ENCODE data around the gene RPS27.

The RPS27 gene

GRCh38 chr1:153990468-153991150 lies at the start of gene RPS27:
Gene RPS27, plus strand, starts transcription at chr1:153990762. Its CDS starts 35 bp downstream, at chr1:153990797.
- DNase-seq = peak; percentile 99

- DNase-seq = no peak
Measured at GRCh38 chr1:153941826-153942725, 48.5 kb upstream of the RPS27 start.

GRCh38 chr1:153942766-153943549 lies 47.6 kb upstream of the RPS27 start:
- DNase-seq = no peak

- DNase-seq = no peak
Measured at GRCh38 chr1:153944005-153944826, 46.3 kb upstream of the RPS27 start.

GRCh38 chr1:153944827-153945117 lies 45.8 kb upstream of the RPS27 start:
- DNase-seq = no peak

GRCh38 chr1:153945131-153945794 lies 45.3 kb upstream of the RPS27 start:
- DNase-seq = no peak

DNA sequence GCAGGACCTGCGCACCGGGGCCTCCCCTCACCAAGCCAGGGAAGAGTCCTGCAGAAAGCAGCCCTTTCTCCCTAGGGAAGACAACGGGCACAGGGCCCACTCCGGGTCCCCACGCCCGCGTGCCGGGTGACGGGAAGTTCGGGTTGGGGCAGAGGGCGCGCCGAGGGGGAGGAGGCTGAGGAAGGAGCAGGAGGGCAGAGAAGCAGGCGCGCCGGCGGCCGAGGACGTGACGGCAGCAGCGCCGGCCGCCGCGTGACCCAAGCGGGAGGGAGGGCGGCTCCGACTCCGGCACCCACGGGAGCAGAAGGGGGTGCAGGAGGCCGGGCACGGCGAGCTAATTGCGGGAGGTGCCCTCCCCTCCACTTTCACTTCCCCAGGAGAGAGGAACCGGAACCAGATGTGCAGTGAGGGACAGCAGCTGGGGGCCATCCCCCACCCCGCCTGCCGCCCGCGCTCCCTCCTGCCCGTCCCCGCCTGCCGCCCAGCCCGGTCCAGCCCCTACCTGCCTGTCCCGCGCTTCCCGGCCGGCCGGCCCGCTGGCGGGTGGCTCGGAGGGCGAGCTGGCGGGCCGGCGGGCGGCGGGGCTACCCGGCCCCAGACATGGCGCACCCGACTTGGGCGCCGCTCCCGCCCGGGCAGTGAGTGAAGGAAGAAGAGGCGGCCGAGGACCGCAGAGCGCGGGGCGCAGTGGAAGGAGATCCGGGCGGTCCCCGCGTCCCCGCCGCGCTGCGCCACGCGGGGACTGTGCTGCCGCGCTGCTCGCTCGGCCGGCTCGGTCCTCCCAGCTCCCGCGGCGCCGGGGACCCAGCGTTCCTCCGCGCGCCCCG lies 44.6 kb upstream of the RPS27 start:
- peak in 1 of 2 experiments; percentile 21 for DNase-seq

DNA sequence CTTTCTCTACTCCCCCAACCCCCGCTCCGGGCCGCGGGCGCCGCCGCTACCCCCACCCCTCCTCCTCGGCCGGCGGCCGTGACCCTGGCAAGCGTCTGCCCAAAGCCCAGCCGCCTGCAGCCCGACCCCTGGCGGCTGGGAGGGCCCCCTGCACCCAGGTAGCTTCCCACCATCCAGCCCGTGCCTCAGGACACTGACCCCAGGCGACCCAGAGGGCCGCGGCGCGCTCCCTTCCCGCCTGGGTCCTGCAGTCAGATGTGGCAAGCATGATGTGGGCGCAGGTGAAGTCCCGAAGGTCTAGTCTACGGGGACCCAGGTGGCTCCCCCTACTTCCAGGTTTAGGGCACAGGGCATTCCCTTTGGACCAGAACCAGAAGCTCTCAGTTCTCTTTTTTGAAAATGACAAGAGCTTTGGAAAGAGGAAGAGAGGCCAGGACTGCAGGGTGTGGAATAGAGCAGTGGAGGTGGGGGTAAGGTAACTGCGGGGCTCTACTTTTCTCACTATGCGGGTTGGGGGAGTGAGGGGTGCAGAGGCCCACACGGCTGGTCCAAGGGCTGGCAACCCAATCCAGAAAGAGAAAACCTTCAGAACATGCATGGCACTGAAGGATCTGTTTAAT lies 43.8 kb upstream of the RPS27 start, which contains the start of gene DENND4B:
TSS of gene DENND4B (minus strand) at position 97 of the 620 bp plus-strand sequence. CDS start 2,344 bp downstream, outside the sequence.
- peak; percentile 53 to 80 for DNase-seq

DNA sequence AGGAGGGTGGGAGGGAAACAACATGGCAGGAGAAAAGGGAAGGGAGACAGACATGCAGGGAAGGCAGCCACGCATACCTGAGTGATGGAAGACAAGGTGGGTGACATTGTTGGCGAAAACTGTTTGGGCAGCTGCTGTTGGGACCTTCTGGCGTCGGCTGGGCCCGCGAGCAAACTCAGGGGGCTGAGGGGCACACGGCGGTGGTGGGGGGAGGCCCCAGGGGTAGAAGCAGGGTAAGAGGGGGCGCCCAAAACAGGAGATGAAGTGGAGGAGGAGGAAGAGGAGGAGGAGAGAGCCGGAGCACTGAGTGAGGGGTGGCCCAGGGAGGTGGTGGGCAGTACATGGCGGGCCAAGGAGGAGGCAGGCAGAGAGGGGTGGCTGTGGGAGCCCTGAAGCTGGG lies 39.4 kb upstream of the RPS27 start:
- DNase-seq = no peak

DNA sequence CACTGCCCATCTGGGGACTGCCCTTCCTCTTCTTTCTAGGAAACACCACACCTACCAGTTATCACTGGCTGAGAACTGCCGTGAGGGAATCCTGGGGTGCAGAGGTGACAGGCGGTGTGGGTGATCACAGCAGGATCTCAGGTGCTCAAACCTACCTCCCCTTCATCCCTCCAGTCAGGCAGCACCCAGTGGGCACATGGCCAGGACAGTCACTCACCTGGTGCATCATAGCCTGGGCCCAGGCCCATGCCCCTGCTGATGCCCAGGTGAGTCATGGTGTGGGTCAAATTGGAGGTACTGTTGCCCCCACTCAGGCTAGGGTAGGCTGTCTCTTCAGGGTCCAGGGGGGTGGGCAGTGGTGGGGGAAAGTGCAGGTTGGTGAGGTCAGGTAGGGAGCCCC lies 38.8 kb upstream of the RPS27 start:
- DNase-seq = no peak

GRCh38 chr1:153953859-153954365 lies 36.6 kb upstream of the RPS27 start:
- no peak for DNase-seq

GRCh38 chr1:153954826-153955225 lies 35.7 kb upstream of the RPS27 start:
- DNase-seq = no peak

- no peak for DNase-seq
Measured at GRCh38 chr1:153956997-153957715, 33.4 kb upstream of the RPS27 start.

GRCh38 chr1:153957744-153958110 lies 32.8 kb upstream of the RPS27 start:
- no peak for DNase-seq

- DNase-seq = peak; percentile 98
Measured at GRCh38 chr1:153958111-153958960, 32.2 kb upstream of the RPS27 start, which contains the start of gene CRTC2. Gene CRTC2, minus strand, starts transcription at chr1:153958612. Its CDS starts 115 bp downstream, at chr1:153958497.

GRCh38 chr1:153958961-153959260 lies 31.7 kb upstream of the RPS27 start:
- no peak for DNase-seq

DNA sequence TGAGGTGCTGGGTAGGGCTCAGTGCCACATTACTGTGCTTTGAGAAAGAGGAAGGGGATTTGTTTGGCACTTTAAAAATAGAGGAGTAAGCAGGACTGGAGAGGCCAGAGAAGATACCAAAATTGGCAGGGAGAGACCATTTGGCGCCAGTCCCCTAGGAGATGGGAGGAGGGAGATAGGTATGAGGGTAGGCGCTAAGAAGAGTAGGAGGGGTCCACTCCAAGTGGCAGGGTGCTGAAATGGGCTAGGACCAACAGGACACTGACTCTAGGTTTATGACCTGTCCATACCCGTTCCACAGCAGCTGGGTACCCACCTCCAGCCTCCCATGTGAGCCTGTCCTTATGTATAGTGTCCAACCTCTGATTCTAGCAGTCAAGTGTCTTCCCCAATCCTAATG lies 31.1 kb upstream of the RPS27 start:
- DNase-seq = no peak

- DNase-seq = no peak
Measured at GRCh38 chr1:153960206-153960605, 30.4 kb upstream of the RPS27 start.

DNA sequence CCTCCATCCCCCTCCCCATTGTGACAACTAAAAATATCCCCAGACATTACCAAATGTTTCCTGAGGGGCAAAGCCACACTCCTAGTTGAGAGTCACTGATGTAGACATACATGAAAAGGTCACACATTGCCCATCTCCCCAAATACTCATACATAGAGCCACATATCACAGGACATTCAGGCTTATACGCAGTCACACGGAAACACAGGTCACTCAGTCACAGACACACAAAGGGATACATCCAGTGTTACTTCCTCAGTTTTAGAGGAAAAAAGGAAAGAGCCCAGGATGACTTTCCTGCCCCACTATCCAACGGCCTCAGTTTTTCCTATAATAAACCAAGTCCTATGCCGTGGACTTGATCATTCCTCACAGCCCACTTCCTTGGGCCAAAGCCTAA lies 29.1 kb upstream of the RPS27 start:
- DNase-seq = no peak
